22Rv1 (cell line): ENCODE results near the gene CTNNA3.
"Not testable (repeated sequence)": the region's sequence is repeated elsewhere in the genome, so short reads cannot be mapped to it uniquely, and the experiment has no call there.

Source experiments
- H3K27ac ChIP-seq: fragments of 450-650 bp; 2 replicates; pipeline ENCODE4 v1.5.1; 2017
- CTCF ChIP-seq: fragments of 450-650 bp; IDR thresholded peaks from 2 replicates; pipeline ENCODE4 v1.5.1; 2017; ENCODE audit warnings: mild to moderate bottlenecking
- ZFX ChIP-seq: fragments of 450-650 bp; IDR thresholded peaks from 2 replicates; pipeline ENCODE4 v1.6.1; 2017; ENCODE audit warnings: antibody characterized with exemption, borderline replicate concordance

Gene CTNNA3

GRCh38 chr10:66350622-66351399 is 1345.2 kb downstream of the CTNNA3 start:
- no peak overlapping the region for H3K27ac ChIP-seq
- TF ChIP-seq CTCF (no peak), ZFX (no peak)

- H3K27ac ChIP-seq: no peak overlapping the region
- no peak for TF ChIP-seq CTCF
- TF ChIP-seq ZFX: no peak
Observed at GRCh38 chr10:66349726-66350125, 1346.3 kb downstream of the CTNNA3 start.

- no peak overlapping the region for H3K27ac ChIP-seq
- TF ChIP-seq CTCF (no peak), ZFX (no peak)
Observed at GRCh38 chr10:66349076-66349475, 1346.9 kb downstream of the CTNNA3 start.

- no peak overlapping the region for H3K27ac ChIP-seq
- TF ChIP-seq ZFX (no peak), CTCF (no peak)
Observed at GRCh38 chr10:66337211-66337610, 1358.8 kb downstream of the CTNNA3 start.

GRCh38 chr10:66336791-66337190 is 1359.2 kb downstream of the CTNNA3 start:
- no peak for TF ChIP-seq ZFX
- no peak for TF ChIP-seq CTCF
- no peak overlapping the region for H3K27ac ChIP-seq

GRCh38 chr10:66335753-66336152 is 1360.2 kb downstream of the CTNNA3 start:
- H3K27ac ChIP-seq: not testable (repeated sequence)

- TF ChIP-seq CTCF (no peak), ZFX (no peak)
- H3K27ac ChIP-seq: no peak overlapping the region
Observed at GRCh38 chr10:66329147-66329546, 1366.8 kb downstream of the CTNNA3 start.

GRCh38 chr10:66326876-66327275 is 1369.1 kb downstream of the CTNNA3 start:
- H3K27ac ChIP-seq: no peak overlapping the region
- no peak for TF ChIP-seq ZFX
- no peak for TF ChIP-seq CTCF
